ENCODE data around the gene MPL.

MPL gene

GRCh38 chr1:43327549-43328292 lies 9.9 kb upstream of the MPL start:
- DNase-seq = no peak

- DNase-seq = no peak
Measured at GRCh38 chr1:43329995-43330751, 7.4 kb upstream of the MPL start.

- no peak for DNase-seq
Measured at GRCh38 chr1:43331688-43332087, 5.9 kb upstream of the MPL start.

DNA sequence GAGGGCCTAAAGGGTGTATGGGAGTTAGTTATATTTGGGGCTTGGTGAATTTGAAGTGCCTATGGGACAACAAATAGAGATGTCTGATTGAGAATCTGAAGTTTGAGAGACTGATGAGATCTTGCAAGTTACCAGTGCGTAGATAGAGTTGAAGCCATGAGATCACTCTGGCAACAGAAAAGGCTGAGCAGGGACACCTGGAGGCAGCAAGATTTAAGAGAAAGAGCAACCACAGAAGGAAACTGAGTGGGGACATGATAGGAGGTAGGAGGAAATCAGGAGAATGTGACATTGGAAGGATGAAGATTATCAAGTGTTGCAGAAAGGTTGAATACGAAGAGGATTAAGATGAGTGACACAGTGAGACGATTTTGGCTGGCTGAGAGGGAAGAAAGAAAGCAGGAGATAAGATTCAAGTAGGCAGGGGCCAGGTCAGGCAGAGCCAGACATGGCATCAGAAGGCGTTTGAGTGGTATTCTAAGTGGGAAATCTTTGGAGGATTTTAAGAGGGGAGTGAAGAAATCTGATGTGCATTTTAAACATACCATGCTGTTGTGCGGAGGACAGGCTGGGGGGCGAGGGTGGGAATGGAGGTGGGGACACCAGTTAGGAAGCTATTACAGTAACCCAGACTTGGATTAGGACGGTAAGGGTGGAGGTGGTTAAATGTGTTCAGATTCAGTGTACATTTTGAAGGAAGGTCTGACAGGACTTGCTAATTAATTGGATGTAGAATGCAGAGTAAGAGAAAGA lies 3.0 kb upstream of the MPL start:
- DNase-seq = no peak

GRCh38 chr1:43338001-43338400 lies 383 bp downstream of the MPL start:
- DNase-seq = no peak

DNA sequence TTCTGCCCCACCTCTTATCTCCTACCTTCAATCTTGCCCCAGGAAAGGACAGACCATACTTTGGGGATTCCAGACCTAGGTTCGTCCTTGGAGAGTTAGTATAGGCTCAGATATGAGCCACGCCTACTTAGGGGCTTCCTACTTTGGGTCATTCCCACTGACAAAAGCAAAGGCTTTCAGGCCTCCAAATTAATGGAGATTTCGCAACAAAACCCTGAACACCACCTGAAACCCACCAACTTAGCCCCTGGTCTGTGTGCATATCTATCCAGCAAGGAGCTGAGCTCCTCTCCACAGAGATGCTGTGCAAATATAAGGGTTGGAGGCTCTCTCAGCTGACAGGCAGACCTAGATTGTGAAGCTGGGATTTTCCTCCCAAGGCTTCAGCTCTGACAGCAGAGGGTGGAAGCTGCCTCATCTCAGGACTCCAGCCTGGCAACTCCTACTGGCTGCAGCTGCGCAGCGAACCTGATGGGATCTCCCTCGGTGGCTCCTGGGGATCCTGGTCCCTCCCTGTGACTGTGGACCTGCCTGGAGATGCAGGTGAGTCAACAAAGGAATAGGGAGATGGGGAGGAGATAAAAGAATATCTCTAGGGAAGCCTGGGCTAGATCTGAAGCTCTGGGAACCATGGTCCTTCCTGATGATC lies 2.1 kb downstream of the MPL start:
- DNase-seq = no peak

DNA sequence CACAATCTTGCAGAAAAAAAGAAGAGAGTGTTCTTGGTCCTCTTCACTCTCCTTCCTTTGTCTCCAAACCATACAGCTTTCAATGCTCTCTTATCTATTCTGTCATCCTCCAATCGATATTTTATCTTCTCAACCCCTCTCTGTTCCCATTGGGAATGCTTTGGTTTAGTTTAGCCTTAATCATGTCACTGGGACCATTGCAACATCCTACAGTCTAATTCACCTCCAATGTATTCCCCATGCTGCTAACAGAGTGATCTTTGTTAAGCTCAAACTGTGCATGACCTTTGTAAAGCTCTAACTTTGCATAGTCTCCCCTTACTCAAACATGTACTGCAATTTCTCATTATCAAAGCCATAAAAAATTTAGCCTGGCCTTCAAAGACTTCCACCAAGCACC lies 2.9 kb downstream of the MPL start:
- DNase-seq = no peak

DNA sequence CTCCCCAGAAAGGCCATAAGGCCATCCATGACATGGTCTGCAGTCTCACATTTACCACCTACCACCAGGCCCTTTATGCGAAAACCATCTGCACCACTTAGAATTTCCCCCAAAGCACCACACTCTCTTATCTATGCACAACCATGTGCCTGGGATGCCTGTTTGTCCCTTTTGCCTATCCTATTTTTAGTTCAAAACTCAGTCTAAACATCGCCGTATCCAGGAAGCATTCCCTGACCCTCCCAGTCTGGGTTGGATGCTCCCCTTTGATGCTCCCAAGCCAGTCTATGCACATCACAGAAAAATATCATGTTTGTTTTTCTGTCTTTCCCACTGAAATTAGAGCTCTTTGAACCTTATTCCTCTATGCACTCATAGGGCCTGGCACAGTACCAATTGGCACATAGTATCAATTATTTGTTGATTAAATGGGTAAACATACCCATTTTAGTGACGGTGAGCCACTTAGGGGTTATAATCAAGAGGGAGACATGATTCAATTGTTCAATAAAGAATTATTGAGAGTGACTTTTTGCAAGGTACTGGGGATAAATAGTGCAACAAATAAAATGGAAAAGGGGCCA lies 6.7 kb downstream of the MPL start:
- DNase-seq = no peak

GRCh38 chr1:43345120-43345519 lies 7.5 kb downstream of the MPL start:
- DNase-seq = no peak

DNA sequence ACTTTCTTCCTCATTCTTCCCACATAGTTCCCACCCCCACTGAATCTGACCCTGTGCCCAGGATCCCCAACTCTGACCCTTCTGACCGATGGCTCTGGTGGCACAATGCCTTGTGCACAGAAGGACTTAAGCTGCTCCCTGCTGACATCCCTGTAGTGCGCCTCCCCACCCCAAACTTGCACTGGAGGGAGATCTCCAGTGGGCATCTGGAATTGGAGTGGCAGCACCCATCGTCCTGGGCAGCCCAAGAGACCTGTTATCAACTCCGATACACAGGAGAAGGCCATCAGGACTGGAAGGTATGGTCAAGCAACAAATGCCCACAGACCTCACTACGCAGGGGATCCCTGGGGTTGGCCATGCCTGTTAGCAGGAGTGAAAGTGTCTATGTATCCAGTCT lies 9.0 kb downstream of the MPL start:
- DNase-seq = no peak

DNA sequence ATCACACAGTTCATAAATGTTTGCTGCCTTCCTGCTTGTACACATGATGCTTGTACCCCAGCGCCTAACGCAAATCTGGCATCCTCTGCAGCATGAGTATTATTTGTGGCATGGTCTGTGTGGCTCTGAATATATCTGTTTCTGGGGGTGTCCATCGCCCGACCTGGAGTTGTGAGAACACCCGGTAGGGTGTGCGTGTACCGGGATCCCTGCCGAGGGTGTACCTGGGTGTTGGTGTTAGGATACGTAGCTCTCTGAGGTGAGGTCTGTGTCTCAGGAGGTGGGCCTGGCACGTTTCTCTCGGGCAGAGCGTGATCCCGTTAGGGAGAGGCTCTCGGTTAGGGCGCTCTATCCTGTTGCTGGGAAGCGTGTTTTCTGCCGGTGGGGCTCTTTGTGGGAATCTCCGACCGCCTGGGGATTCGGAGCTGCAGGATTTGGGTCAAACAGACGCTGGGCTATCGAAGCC lies 10.8 kb downstream of the MPL start:
- DNase-seq = peak in 3 of 14 donors; percentile 50 to 79 (median 60)

GRCh38 chr1:43348809-43349593 lies 11.4 kb downstream of the MPL start:
- peak in 11 of 14 donors; percentile 18 to 86 (median 47) for DNase-seq

- peak in 3 of 14 donors; percentile 32 to 44 (median 41) for DNase-seq
Measured at GRCh38 chr1:43349594-43350306, 12.1 kb downstream of the MPL start.

GRCh38 chr1:43350976-43351375 lies 13.4 kb downstream of the MPL start:
- no peak for DNase-seq

DNA sequence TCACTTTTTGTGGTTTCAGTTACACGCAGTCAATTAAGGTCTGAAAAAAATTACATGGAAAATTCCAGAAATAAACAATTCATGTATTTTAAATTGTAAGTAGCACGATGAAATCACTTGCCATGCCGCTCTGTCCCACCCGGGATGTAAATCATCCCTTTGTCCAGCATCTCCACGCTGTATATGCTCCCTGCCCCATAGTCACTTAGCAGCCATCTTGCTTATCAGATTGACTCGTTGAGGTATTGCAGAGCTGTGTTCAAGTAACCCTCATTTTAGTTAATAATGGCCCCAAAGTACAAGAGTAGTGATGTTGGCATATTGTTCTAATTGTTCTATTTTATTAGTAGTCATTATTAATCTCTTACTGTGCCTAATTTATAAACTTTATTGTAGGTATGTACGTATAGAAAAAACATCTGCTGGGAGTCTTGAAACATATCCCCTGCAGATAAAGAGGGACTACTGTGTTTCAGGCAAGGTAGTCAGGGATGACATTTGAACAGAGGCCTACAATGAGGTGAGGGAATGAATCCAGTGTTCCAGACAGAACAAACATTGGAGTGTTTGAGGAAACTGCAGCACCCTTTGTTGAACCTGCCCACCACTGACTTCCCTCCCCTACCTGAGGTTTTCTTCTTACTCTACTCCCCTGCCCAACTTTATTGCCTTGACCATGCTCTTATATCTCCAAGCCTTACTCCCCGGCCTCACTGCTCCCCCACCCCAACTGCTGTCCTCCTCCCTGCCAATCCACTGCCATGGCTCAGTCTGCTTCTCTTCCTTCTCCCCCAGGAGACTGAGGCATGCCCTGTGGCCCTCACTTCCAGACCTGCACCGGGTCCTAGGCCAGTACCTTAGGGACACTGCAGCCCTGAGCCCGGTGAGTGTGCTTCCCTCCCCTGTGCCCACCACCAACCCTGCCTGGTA lies 14.1 kb downstream of the MPL start:
- no peak for DNase-seq

- no peak for DNase-seq
Measured at GRCh38 chr1:43352351-43352705, 14.7 kb downstream of the MPL start.

GRCh38 chr1:43352881-43353280 lies 15.3 kb downstream of the MPL start:
- DNase-seq = no peak

- DNase-seq = no peak
Measured at GRCh38 chr1:43354471-43354870, 16.9 kb downstream of the MPL start.

GRCh38 chr1:43354936-43355335 lies 17.3 kb downstream of the MPL start:
- no peak for DNase-seq

DNA sequence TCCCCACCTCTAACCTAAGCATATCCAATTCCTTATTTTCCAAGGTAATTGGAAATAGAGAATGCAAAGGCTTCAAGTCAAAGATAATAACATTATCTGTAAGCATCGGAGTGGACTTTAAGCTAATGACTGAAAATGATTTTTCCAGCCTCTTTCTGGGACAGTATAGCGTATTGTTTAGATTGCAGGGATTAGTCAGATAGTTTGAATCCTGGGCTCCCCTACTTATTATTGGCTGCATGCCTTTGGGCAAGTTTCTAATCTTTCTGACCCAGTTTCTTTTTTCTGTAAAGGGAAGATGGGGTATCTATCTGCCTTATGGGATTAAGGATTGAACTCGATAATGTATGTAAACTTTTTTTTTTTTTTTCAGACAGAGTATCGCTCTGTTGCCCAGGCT lies 19.6 kb downstream of the MPL start:
- no peak for DNase-seq
